Neural crest cell (in vitro differentiated cells): ENCODE results near the gene TNRC6C. TPM values are rescaled to one million over a fixed set of nuclear protein-coding genes. Genes with fewer than 3 reads are reported as not detected.

Experiments
- DNase-seq: peaks from one replicate; pipeline ENCODE4 v3.0.0; 2021; ENCODE audit warnings: low read depth, mixed read lengths, low spot score
- H3K27ac Mint-ChIP-seq: one replicate; pipeline ENCODE4 v1.8.0; 2021; ENCODE audit warnings: mild to moderate bottlenecking, mixed read lengths; ENCODE audit not compliant: unreplicated experiment
- H3K27me3 Mint-ChIP-seq: 2 replicates; pipeline ENCODE4 v1.8.0; 2021; ENCODE audit warnings: low read depth, mild to moderate bottlenecking, mixed read lengths
- H3K36me3 Mint-ChIP-seq: 2 replicates; pipeline ENCODE4 v1.8.0; 2021; ENCODE audit warnings: low read depth, mild to moderate bottlenecking, mixed read lengths
- H3K4me1 Mint-ChIP-seq: 2 replicates; pipeline ENCODE4 v1.8.0; 2021; ENCODE audit warnings: mixed read lengths
- H3K4me3 Mint-ChIP-seq: one replicate; pipeline ENCODE4 v1.8.0; 2021; ENCODE audit warnings: mild to moderate bottlenecking, mixed read lengths
- H3K9me3 Mint-ChIP-seq: 2 replicates; pipeline ENCODE4 v1.8.0; 2021; ENCODE audit warnings: mixed read lengths
- total RNA-seq: library from RNA; stranded (reverse); gene quantifications from 2 replicates; pipeline ENCODE4 v1.2.1, GENCODE V29; 2021
- TF ChIP-seq, protein P1 (sequence below): fragments of 200-600 bp; sonication (generic); conservative IDR thresholded peaks from 2 replicates; pipeline ENCODE4 v1.5.0; 2021; ENCODE audit warnings: antibody characterized with exemption, mild to moderate bottlenecking

The TNRC6C gene
- total RNA-seq, 1 donor from 2014 or later: 40.5 TPM

DNA sequence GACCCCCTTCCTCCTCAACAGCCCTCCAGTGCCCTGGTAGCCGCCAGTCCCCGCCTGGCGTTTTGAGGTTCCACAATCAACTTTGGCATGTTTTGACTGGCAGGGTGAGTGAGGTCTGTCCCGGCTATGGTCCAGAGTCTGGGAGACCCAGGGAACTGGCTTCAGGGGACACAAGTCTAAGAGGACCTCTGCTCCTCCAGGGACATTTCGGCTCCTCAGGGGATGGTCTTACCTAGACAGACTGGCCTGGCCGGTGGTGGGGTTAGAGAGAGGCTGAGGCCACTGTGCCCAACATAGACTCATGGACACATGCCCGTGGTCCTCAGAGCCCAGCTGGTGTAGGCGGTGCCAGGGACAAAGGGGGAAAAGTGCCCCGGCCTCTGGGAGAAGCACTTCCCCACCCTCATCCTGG is 174.3 kb downstream of the TNRC6C start:
- peak overlapping the region; percentile 38 for H3K4me3 Mint-ChIP-seq
- TF ChIP-seq, protein P1, sequence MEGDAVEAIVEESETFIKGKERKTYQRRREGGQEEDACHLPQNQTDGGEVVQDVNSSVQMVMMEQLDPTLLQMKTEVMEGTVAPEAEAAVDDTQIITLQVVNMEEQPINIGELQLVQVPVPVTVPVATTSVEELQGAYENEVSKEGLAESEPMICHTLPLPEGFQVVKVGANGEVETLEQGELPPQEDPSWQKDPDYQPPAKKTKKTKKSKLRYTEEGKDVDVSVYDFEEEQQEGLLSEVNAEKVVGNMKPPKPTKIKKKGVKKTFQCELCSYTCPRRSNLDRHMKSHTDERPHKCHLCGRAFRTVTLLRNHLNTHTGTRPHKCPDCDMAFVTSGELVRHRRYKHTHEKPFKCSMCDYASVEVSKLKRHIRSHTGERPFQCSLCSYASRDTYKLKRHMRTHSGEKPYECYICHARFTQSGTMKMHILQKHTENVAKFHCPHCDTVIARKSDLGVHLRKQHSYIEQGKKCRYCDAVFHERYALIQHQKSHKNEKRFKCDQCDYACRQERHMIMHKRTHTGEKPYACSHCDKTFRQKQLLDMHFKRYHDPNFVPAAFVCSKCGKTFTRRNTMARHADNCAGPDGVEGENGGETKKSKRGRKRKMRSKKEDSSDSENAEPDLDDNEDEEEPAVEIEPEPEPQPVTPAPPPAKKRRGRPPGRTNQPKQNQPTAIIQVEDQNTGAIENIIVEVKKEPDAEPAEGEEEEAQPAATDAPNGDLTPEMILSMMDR: no peak
- DNase-seq: no peak

DNA sequence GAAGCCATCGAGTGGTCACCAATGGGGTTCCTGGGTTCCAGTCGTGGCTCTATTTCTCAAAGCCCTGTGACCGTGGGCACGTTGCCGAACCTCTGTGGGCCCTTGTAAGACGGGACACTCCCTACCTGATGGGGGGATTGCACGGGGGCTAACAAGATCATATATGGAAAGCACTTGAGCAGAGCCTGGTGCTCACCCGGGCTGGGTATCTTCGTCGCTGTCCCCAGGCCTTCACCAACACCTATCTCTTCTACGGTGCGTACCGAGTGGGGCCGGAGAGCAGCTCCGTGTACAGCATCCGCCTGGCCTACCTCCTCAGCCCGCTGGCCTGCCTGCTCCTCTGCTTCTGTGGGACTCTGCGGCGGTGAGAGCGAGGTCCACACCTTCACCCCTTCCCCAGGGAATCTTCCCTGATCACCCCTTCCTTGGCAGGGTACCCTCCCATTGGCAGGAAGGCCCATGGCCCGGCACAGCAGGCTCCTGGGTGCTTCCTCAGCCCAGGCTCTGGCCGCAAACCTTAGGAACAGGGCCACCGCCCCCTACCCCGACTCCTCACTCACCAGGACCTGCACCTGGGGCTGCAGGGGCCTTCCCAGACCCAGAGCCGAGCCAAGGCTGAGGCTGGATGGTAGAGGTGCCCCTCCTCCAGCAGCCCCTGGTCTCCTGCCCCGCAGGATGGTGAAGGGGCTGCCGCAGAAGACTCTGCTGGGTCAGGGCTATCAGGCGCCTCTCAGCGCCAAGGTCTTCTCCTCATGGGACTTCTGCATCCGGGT is 174.9 kb downstream of the TNRC6C start:
- no peak overlapping the region for H3K27ac Mint-ChIP-seq
- peak overlapping the region; percentile 38 for H3K4me3 Mint-ChIP-seq
- no peak for DNase-seq
- no peaks in the 10 kb centered on the region for H3K9me3 Mint-ChIP-seq
- TF ChIP-seq, protein P1: no peak
- no peaks in the 10 kb centered on the region for H3K36me3 Mint-ChIP-seq
- peaks cover 32% of the 10 kb centered on the region for H3K27me3 Mint-ChIP-seq
- H3K4me1 Mint-ChIP-seq: peaks cover 21% of the 10 kb centered on the region

More for the DNA sequence above, 174.3 kb downstream of the TNRC6C start:
- no peak overlapping the region for H3K27ac Mint-ChIP-seq
- peaks cover 21% of the 10 kb centered on the region for H3K4me1 Mint-ChIP-seq
- no peaks in the 10 kb centered on the region for H3K9me3 Mint-ChIP-seq
- peaks cover 32% of the 10 kb centered on the region for H3K27me3 Mint-ChIP-seq
- H3K36me3 Mint-ChIP-seq: no peaks in the 10 kb centered on the region

DNA sequence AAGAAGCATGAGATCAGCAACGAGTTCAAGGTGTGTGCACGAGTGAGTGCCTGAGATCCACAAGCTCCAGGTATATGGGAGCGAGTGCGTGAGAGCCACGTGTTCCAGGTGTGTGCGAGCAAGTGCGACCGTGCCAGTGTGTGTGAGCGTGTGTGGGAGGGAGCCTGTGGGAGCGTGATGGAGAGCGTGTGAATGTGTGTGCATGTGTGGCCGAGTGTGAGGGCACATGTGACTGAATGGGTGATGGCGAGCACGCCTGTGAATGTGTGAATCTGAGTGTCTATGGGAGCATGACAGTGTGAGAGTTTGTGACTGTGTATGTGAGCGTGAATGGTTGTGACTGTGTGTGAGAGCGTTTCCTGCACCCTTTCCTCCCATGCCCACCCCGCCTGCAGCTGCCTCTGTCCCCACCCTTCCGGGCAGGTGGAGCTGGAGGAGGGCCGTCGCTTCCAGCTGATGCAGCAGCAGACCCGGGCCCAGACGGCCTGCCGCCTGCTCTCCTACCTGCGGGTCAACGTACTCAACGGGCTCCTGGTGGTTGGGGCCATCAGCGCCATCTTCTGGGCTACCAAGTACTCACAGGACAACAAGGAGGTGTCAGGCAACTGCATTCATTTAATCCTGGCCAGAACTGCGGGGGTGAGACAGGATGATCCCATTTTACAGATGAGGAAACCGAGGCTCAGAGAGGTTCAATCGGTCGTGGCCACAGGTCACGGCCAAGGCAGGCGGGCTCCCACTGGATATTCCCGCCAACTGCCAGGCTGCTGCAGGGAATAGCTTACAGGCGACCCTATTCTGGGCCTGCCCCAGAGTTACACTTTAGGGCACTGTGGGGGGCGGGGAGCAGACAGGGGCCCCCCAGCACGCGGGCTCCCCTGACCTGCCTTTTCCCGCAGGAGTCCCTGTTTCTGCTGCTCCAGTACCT is 175.7 kb downstream of the TNRC6C start:
- Mint-ChIP-seq H3K27me3 (peaks cover 30% of the 10 kb centered on the region), H3K4me1 (peaks cover 14% of the 10 kb centered on the region), H3K4me3 (peak overlapping the region; percentile 23), H3K27ac (no peak overlapping the region), H3K36me3 (no peaks in the 10 kb centered on the region), H3K9me3 (no peaks in the 10 kb centered on the region)
- DNase-seq: peak; percentile 40
- TF ChIP-seq, protein P1: peak; percentile 58

DNA sequence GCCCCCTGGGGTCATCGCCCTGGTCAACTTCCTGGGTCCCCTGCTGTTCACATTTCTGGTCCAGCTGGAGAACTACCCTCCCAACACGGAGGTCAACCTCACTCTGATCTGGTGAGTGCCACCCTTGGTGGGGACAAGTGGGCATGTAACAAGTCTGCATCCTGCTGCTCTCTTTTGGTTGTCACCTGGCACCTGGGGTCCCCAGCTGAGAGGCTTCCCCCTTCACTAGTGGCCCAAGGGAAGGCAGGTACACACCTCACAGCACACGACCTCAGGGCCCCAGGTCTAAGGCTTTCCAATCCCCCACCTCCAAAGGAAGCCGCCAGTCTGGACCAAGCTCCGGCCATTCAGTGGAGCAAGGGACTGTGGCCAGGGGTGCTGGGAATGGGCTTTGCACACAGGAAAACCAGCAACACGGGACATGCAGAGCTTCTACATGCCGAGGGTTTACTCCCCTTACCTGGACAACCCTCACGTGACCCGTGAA is 176.4 kb downstream of the TNRC6C start:
- Mint-ChIP-seq H3K36me3 (no peaks in the 10 kb centered on the region), H3K4me1 (peaks cover 10% of the 10 kb centered on the region), H3K4me3 (no peak overlapping the region), H3K27ac (no peak overlapping the region), H3K9me3 (no peaks in the 10 kb centered on the region), H3K27me3 (peaks cover 27% of the 10 kb centered on the region)
- DNase-seq: no peak
- TF ChIP-seq, protein P1: no peak

DNA sequence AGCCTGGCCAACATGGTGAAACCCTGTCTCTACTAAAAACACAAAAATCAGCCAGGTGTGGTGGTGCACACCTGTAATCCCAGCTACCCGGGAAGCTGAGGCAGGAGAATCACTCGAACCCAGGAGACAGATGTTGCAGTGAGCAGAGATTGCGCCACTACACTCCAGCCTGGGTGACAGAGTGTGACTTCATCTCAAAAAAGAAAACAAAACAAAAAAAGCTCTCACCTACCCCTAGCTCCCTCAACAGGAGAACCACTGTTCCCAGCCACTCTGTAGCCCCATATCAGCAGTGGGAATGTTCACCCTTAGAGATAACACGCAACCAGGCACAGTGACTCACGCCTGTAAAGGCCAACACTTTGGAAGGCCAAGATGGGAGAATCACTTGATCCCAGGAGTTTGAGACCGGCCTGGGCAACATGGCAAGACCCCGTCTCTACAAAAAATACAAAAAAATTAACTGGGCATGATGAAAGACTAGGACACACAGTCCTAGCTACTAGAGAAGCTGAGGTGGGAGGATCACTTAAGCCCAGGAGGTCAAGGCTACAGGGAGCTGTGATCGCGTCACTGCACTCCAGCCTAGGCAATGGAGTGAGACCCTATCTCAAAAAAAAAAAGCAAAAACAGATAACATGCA is 177.5 kb downstream of the TNRC6C start:
- H3K9me3 Mint-ChIP-seq: peaks cover 3% of the 10 kb centered on the region
- TF ChIP-seq, protein P1: no peak
- no peak for DNase-seq
- H3K27me3 Mint-ChIP-seq: peaks cover 22% of the 10 kb centered on the region
- no peaks in the 10 kb centered on the region for H3K36me3 Mint-ChIP-seq
- H3K4me3 Mint-ChIP-seq: no peak overlapping the region
- H3K4me1 Mint-ChIP-seq: peaks cover 6% of the 10 kb centered on the region
- H3K27ac Mint-ChIP-seq: peak overlapping the region; percentile 45
